H1 (cell line): Measurements from ENCODE around the gene DDR1. TPM values are rescaled to one million over a fixed set of nuclear protein-coding genes. Genes with fewer than 3 reads are reported as not detected.

ENCODE experiments used
- E2F6 ChIP-seq: IDR thresholded peaks from 2 replicates; pipeline ENCODE4 v1.6.1; 2012; ENCODE audit warnings: inconsistent platforms
- TCF12 ChIP-seq: IDR thresholded peaks from 2 replicates; pipeline ENCODE4 v1.6.1; 2011; ENCODE audit warnings: low read depth, mild to moderate bottlenecking, low read length
- polyA plus RNA-seq, 7 experiments: library from polyadenylated mRNA; depleted of rRNA in 3 of 7; stranded (reverse) in 5 of 7; unstranded in 2 of 7; fragments of >200 nt in 5 of 7; fragments of 200-250 nt in 2 of 7; gene quantifications; 1 replicate in 5 of 7; 2 replicates in 1 of 7; 4 replicates in 1 of 7; pipeline versions ENCODE4 v1.2.1 to v1.2.3, GENCODE V29; 2011 to 2013; ENCODE audit warnings: missing spikeins in 2 of 7, mixed read lengths in 2 of 7
- total RNA-seq: library from RNA; stranded (reverse); fragmentation: NEBNext Ultra II Directional; extraction: Animal tissue kit (Norgen Biotek cat#: 25700); gene quantifications from 2 replicates; pipeline ENCODE4 v1.2.1, GENCODE V29; 2021

DDR1 gene
- total and polyA plus RNA-seq, 2 of the 8 experiments (the other 6 are each of a cell fraction or from before 2014, with no cell fraction given): 99.4 to 181 TPM

GRCh38 chr6:30900863-30901417 is 16.6 kb downstream of the DDR1 start (continued):
- TF ChIP-seq E2F6 (no peak), TCF12 (no peak)
- TF ChIP-seq, all 59 proteins: peak for 0
